SK-N-SH (cell line): ENCODE results near the gene TK2. TPM values are rescaled to one million over a fixed set of nuclear protein-coding genes. Genes with fewer than 3 reads are reported as not detected.

ENCODE experiments used
- CTCF ChIA-PET: fragments of 300-600, 350-600 bp; formaldehyde crosslinking; extraction: SDS; loops from one replicate; lab custom pipeline; 2021; lab: Yijun Ruan, JAX
- POLR2A ChIA-PET: fragments of 350-600 bp; sonication (Branson Sonifier 250); formaldehyde crosslinking; extraction: SDS; loops from one replicate; lab custom pipeline; 2020; ENCODE audit warnings: antibody characterized with exemption, inconsistent platforms; lab: Yijun Ruan, JAX
- DNase-seq: peaks from one replicate; pipeline ENCODE4 v3.0.0; 2012
- H2AFZ ChIP-seq: fragments of 200-600 bp; sonication (generic); 2 replicates; pipeline ENCODE4 v1.8.1; 2016; ENCODE audit warnings: antibody characterized with exemption, mild to moderate bottlenecking, low read depth
- H3F3A ChIP-seq: fragments of 200-600 bp; sonication (generic); replicated peaks from 2 replicates; pipeline ENCODE3; 2016; ENCODE audit warnings: antibody characterized with exemption, mild to moderate bottlenecking; ENCODE audit not compliant: insufficient read depth
- H3K27ac ChIP-seq, 2 experiments: fragments of 200-500 bp in 1 of 2; fragments of 200-600 bp in 1 of 2; sonication (Bioruptor generic) in 1 of 2; sonication (generic), shearing (Covaris generic) in 1 of 2; 2 replicates each; pipeline versions ENCODE4 v1.5.1 to v1.6.1; 2014 to 2016; ENCODE audit warnings: low read depth in 2 of 2, inconsistent platforms in 1 of 2, low read length in 1 of 2, mild to moderate bottlenecking in 1 of 2, mixed read lengths in 1 of 2
- H3K27me3 ChIP-seq: fragments of 200-600 bp; sonication (generic), shearing (Covaris generic); 2 replicates; pipeline ENCODE4 v1.6.1; 2016; ENCODE audit warnings: mixed run types; ENCODE audit not compliant: insufficient read depth
- H3K36me3 ChIP-seq, 2 experiments: fragments of 200-500 bp in 1 of 2; fragments of 200-600 bp in 1 of 2; sonication (Bioruptor generic) in 1 of 2; sonication (generic) in 1 of 2; replicated peaks in 1 of 2; 2 replicates each; pipeline versions ENCODE3 to v1.5.1; 2014 to 2016; ENCODE audit warnings: low read length in 1 of 2, mild to moderate bottlenecking in 1 of 2; ENCODE audit not compliant: insufficient read depth in 2 of 2, control insufficient read depth in 1 of 2
- H3K4me1 ChIP-seq, 2 experiments: fragments of 200-500 bp in 1 of 2; fragments of 200-600 bp in 1 of 2; sonication (Bioruptor generic) in 1 of 2; sonication (generic), shearing (Covaris generic) in 1 of 2; 2 replicates each; pipeline versions ENCODE4 v1.5.1 to v1.6.1; 2014 to 2016; ENCODE audit warnings: low read depth in 1 of 2, low read length in 1 of 2, mixed run types in 1 of 2; ENCODE audit not compliant: insufficient read depth in 2 of 2, control insufficient read depth in 1 of 2
- H3K4me2 ChIP-seq: fragments of 200-600 bp; sonication (generic), shearing (Covaris generic); 2 replicates; pipeline ENCODE4 v1.6.1; 2017; ENCODE audit warnings: mixed run types
- H3K4me3 ChIP-seq, 2 experiments: fragments of 200-500 bp in 1 of 2; fragments of 200-600 bp in 1 of 2; sonication (Bioruptor generic) in 1 of 2; sonication (generic), shearing (Covaris generic) in 1 of 2; 2 replicates each; pipeline versions ENCODE4 v1.5.1 to v1.8.1; 2014 to 2016; ENCODE audit warnings: low read depth in 2 of 2, inconsistent platforms in 1 of 2, low read length in 1 of 2, mild to moderate bottlenecking in 1 of 2, mixed read lengths in 1 of 2, moderate library complexity in 1 of 2
- H3K79me2 ChIP-seq: fragments of 200-600 bp; sonication (generic); 2 replicates; pipeline ENCODE4 v1.8.1; 2017; ENCODE audit warnings: mild to moderate bottlenecking; ENCODE audit not compliant: insufficient read depth
- H3K9ac ChIP-seq: fragments of 200-600 bp; sonication (generic); 2 replicates; pipeline ENCODE4 v1.6.1; 2017; ENCODE audit warnings: mixed run types
- H3K9me2 ChIP-seq: fragments of 200-600 bp; sonication (generic); 2 replicates; pipeline ENCODE4 v1.6.1; 2017; ENCODE audit warnings: mixed run types
- H3K9me3 ChIP-seq: fragments of 200-600 bp; sonication (generic); 2 replicates; pipeline ENCODE4 v1.6.1; 2017; ENCODE audit warnings: mixed run types, mild to moderate bottlenecking, moderate library complexity
- H4K20me1 ChIP-seq: fragments of 200-600 bp; sonication (generic); 2 replicates; pipeline ENCODE4 v1.6.1; 2017; ENCODE audit warnings: mild to moderate bottlenecking, mixed run types; ENCODE audit not compliant: insufficient read depth
- EP300 ChIP-seq, 2 experiments: IDR thresholded peaks; 2 replicates each; pipeline versions ENCODE4 v1.4.0 to v1.6.1; 2012; ENCODE audit warnings: borderline replicate concordance in 1 of 2, low read depth in 1 of 2, low read length in 1 of 2
- EZH2phosphoT487 ChIP-seq: fragments of 200-600 bp; sonication (generic); IDR thresholded peaks from 2 replicates; pipeline ENCODE4 v1.6.1; 2017; ENCODE audit warnings: low read depth, mixed run types, mild to moderate bottlenecking, antibody characterized with exemption, moderate library complexity, borderline replicate concordance
- FOXJ3 ChIP-seq: sonication (generic); formaldehyde crosslinking; IDR thresholded peaks from 2 replicates; pipeline ENCODE4 v1.5.1; 2020; ENCODE audit warnings: mild to moderate bottlenecking, missing genetic modification reagents
- GATA2 ChIP-seq: sonication (generic); formaldehyde crosslinking; IDR thresholded peaks from 2 replicates; pipeline ENCODE4 v1.5.0; 2020; ENCODE audit warnings: mild to moderate bottlenecking, missing genetic modification reagents
- IRF3 ChIP-seq: fragments of 150-350 bp; IDR thresholded peaks from 2 replicates; pipeline ENCODE4 v1.6.1; 2016; ENCODE audit warnings: mild to moderate bottlenecking, low read depth, low read length
- JUND ChIP-seq: IDR thresholded peaks from 2 replicates; pipeline ENCODE4 v1.4.0; 2012
- MAX ChIP-seq: IDR thresholded peaks from 2 replicates; pipeline ENCODE4 v1.4.0; 2012; ENCODE audit warnings: low read depth
- MEF2A ChIP-seq: IDR thresholded peaks from 2 replicates; pipeline ENCODE4 v1.4.0; 2012; ENCODE audit warnings: low read depth, borderline replicate concordance
- MXI1 ChIP-seq: IDR thresholded peaks from 2 replicates; pipeline ENCODE4 v1.6.1; 2012; ENCODE audit warnings: mild to moderate bottlenecking, low read depth, low read length, improper control_type of control experiment
- NFIC ChIP-seq: IDR thresholded peaks from 2 replicates; pipeline ENCODE4 v1.4.0; 2012; ENCODE audit warnings: borderline replicate concordance
- NRF1 ChIP-seq: IDR thresholded peaks from 2 replicates; pipeline ENCODE4 v1.6.1; 2012; ENCODE audit warnings: low read depth, mild to moderate bottlenecking, low read length
- POLR2AphosphoS5 ChIP-seq: IDR thresholded peaks from 2 replicates; pipeline ENCODE4 v1.6.1; 2012; ENCODE audit warnings: low read depth, low read length
- RAD21 ChIP-seq: IDR thresholded peaks from 2 replicates; pipeline ENCODE4 v1.6.1; 2012; ENCODE audit warnings: mild to moderate bottlenecking, low read length
- RXRA ChIP-seq: IDR thresholded peaks from 2 replicates; pipeline ENCODE4 v1.4.0; 2012; ENCODE audit warnings: low read depth, mild to moderate bottlenecking, borderline replicate concordance
- SIN3A ChIP-seq: IDR thresholded peaks from 2 replicates; pipeline ENCODE4 v1.6.1; 2012; ENCODE audit warnings: low read depth, mild to moderate bottlenecking, low read length, moderate library complexity, borderline replicate concordance
- TAF1 ChIP-seq: IDR thresholded peaks from 2 replicates; pipeline ENCODE4 v1.6.1; 2012; ENCODE audit warnings: low read depth, mild to moderate bottlenecking, low read length, moderate library complexity, borderline replicate concordance
- YY1 ChIP-seq: IDR thresholded peaks from 2 replicates; pipeline ENCODE4 v1.4.0; 2012; ENCODE audit warnings: low read depth, mild to moderate bottlenecking
- ZBTB33 ChIP-seq: IDR thresholded peaks from 2 replicates; pipeline ENCODE4 v1.4.0; 2012; ENCODE audit warnings: low read depth, borderline replicate concordance
- WGBS: methylation state at CpG from one replicate; pipeline ENCODE4 v1.1.6; 2017; ENCODE audit warnings: low lambda C conversion rate; 5-methylcytosine and 5-hydroxymethylcytosine counted together
- polyA plus RNA-seq, 3 experiments: library from polyadenylated mRNA; depleted of rRNA; stranded (reverse); fragments of >200 nt; gene quantifications; 2 replicates each; pipeline ENCODE4 v1.2.3, GENCODE V29; 2012
- TF ChIP-seq, protein P1 (sequence below): fragments of 200-600 bp; sonication (generic); IDR thresholded peaks from 2 replicates; pipeline ENCODE4 v1.6.1; 2017; ENCODE audit warnings: antibody characterized with exemption, mild to moderate bottlenecking, moderate library complexity
- TF ChIP-seq, protein P2 (sequence below): fragments of 150-350 bp; IDR thresholded peaks from 2 replicates; pipeline ENCODE4 v1.6.1; 2017; ENCODE audit warnings: antibody characterized with exemption, low read length, low read depth, borderline replicate concordance

Gene TK2
- polyA plus RNA-seq, 1 of the 3 experiments (the other 2 are of a cell fraction): 25.2 TPM

GRCh38 chr16:66544016-66544757 is 5.7 kb downstream of the TK2 start:
- DNase-seq: no peak
- H3K27ac ChIP-seq: no peak overlapping the region
- no peaks in the 10 kb centered on the region for H3K9me2 ChIP-seq
- POLR2A ChIA-PET: interaction anchor here (1.1 kb wide), 1 partner anchor 8 kb away, joined by 4 read pairs; the partner anchor contains the start of gene CKLF
- no peak overlapping the region for H3K4me2 ChIP-seq
- H4K20me1 ChIP-seq: no peaks in the 10 kb centered on the region
- H3K79me2 ChIP-seq: no peaks in the 10 kb centered on the region
- H3K9me3 ChIP-seq: no peaks in the 10 kb centered on the region
- 91% methylated on average over 7 of the region's 7 CpGs for WGBS
- H3K36me3 ChIP-seq: peaks cover 3 to 11% of the 10 kb centered on the region in 2 experiments
- no peak overlapping the region for H3K9ac ChIP-seq
- H3K4me3 ChIP-seq: no peak overlapping the region
- TF ChIP-seq, protein P1, sequence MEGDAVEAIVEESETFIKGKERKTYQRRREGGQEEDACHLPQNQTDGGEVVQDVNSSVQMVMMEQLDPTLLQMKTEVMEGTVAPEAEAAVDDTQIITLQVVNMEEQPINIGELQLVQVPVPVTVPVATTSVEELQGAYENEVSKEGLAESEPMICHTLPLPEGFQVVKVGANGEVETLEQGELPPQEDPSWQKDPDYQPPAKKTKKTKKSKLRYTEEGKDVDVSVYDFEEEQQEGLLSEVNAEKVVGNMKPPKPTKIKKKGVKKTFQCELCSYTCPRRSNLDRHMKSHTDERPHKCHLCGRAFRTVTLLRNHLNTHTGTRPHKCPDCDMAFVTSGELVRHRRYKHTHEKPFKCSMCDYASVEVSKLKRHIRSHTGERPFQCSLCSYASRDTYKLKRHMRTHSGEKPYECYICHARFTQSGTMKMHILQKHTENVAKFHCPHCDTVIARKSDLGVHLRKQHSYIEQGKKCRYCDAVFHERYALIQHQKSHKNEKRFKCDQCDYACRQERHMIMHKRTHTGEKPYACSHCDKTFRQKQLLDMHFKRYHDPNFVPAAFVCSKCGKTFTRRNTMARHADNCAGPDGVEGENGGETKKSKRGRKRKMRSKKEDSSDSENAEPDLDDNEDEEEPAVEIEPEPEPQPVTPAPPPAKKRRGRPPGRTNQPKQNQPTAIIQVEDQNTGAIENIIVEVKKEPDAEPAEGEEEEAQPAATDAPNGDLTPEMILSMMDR: no peak
- no peak for TF ChIP-seq JUND
- TF ChIP-seq MXI1: no peak
- TF ChIP-seq SIN3A: no peak
- no peak for TF ChIP-seq RXRA
- no peak for TF ChIP-seq EZH2phosphoT487
- no peak for TF ChIP-seq NFIC
- no peak for TF ChIP-seq EP300 (IDR thresholded peaks at IDR 0.05; ENCODE audit: borderline replicate concordance in 1 of 2, low read depth in 1 of 2, low read length in 1 of 2)
- TF ChIP-seq MEF2A: no peak
- no peak for TF ChIP-seq YY1
- peaks cover 3% of the 10 kb centered on the region for H3F3A ChIP-seq
- no peak overlapping the region for H2AFZ ChIP-seq
- no peaks in the 10 kb centered on the region for H3K27me3 ChIP-seq
- CTCF ChIA-PET: interaction anchor here (0.6 to 1.8 kb wide), 4 partner anchors 22 to 219 kb away, joined by 3 to 7 read pairs (median 4); no protein-coding TSS in a partner anchor
- peaks cover 3 to 7% of the 10 kb centered on the region in 2 experiments; a peak in 2 of 4 replicates for H3K4me1 ChIP-seq

GRCh38 chr16:66543541-66543940 is 6.4 kb downstream of the TK2 start:
- no peak overlapping the region for H3K9ac ChIP-seq
- peaks cover 3 to 11% of the 10 kb centered on the region in 2 experiments for H3K36me3 ChIP-seq
- H3K9me3 ChIP-seq: no peaks in the 10 kb centered on the region
- no peak overlapping the region for H3K4me3 ChIP-seq
- WGBS: 77% methylated on average over 3 of the region's 6 CpGs
- no peak overlapping the region for H2AFZ ChIP-seq
- H3K27me3 ChIP-seq: no peaks in the 10 kb centered on the region
- H3K4me2 ChIP-seq: no peak overlapping the region
- POLR2A ChIA-PET: no interaction called here
- H3F3A ChIP-seq: no peaks in the 10 kb centered on the region
- CTCF ChIA-PET: interaction anchor here (0.6 to 1.8 kb wide), 5 partner anchors 21 to 324 kb away, joined by 3 to 7 read pairs (median 3); no protein-coding TSS in a partner anchor
- no peak for DNase-seq
- no peaks in the 10 kb centered on the region for H4K20me1 ChIP-seq
- H3K9me2 ChIP-seq: no peaks in the 10 kb centered on the region
- peaks cover 0 to under 1% of the 10 kb centered on the region in 2 experiments; a peak in 1 of 4 replicates for H3K4me1 ChIP-seq
- H3K79me2 ChIP-seq: no peaks in the 10 kb centered on the region
- H3K27ac ChIP-seq: no peak overlapping the region
- no peak for TF ChIP-seq RAD21
- TF ChIP-seq YY1: no peak
- TF ChIP-seq GATA2: no peak
- TF ChIP-seq MAX: no peak
- no peak for TF ChIP-seq NRF1
- TF ChIP-seq MEF2A: no peak
- TF ChIP-seq ZBTB33: no peak
- TF ChIP-seq EZH2phosphoT487: no peak
- no peak for TF ChIP-seq MXI1
- no peak for TF ChIP-seq POLR2AphosphoS5
- TF ChIP-seq TAF1: no peak
- TF ChIP-seq EP300 (IDR thresholded peaks at IDR 0.05; ENCODE audit: borderline replicate concordance in 1 of 2, low read depth in 1 of 2, low read length in 1 of 2): no peak
- no peak for TF ChIP-seq IRF3
- TF ChIP-seq FOXJ3 (CRISPR knock-in tag): no peak
- TF ChIP-seq, protein P2, sequence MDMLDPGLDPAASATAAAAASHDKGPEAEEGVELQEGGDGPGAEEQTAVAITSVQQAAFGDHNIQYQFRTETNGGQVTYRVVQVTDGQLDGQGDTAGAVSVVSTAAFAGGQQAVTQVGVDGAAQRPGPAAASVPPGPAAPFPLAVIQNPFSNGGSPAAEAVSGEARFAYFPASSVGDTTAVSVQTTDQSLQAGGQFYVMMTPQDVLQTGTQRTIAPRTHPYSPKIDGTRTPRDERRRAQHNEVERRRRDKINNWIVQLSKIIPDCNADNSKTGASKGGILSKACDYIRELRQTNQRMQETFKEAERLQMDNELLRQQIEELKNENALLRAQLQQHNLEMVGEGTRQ: no peak
